WERI-Rb-1 (cell line): ENCODE data around the gene STK32C.

Experiments
- DNase-seq: peaks from one replicate; pipeline ENCODE4 v3.0.0-alpha.2; 2020
- H3K27ac ChIP-seq: fragments of 250-450 bp; sonication (Bioruptor Pico); 2 replicates; pipeline ENCODE4 v1.5.1; 2020; ENCODE audit warnings: mild to moderate bottlenecking, moderate library complexity
- H3K27me3 ChIP-seq: fragments of 250-450 bp; sonication (Bioruptor Pico); 2 replicates; pipeline ENCODE4 v1.5.1; 2021; ENCODE audit warnings: mild to moderate bottlenecking, low read depth, moderate library complexity; ENCODE audit not compliant: insufficient read depth, severe bottlenecking
- H3K36me3 ChIP-seq: fragments of 250-450 bp; sonication (Bioruptor Pico); 2 replicates; pipeline ENCODE4 v1.5.1; 2020; ENCODE audit warnings: mild to moderate bottlenecking, moderate library complexity
- H3K4me3 ChIP-seq: 2 replicates; pipeline ENCODE4 v1.5.1; 2011; ENCODE audit warnings: low read depth, mild to moderate bottlenecking, control low read depth, low read length
- H3K9me3 ChIP-seq: fragments of 250-450 bp; sonication (Bioruptor Pico); 2 replicates; pipeline ENCODE4 v1.5.1; 2021; ENCODE audit warnings: mild to moderate bottlenecking, moderate library complexity; ENCODE audit not compliant: severe bottlenecking
- CTCF ChIP-seq: IDR thresholded peaks from 2 replicates; pipeline ENCODE4 v1.5.1; 2011; ENCODE audit warnings: low read depth, mild to moderate bottlenecking, control low read depth, inconsistent platforms, low read length

STK32C gene

GRCh38 chr10:132246296-132246695 is 61.5 kb downstream of the STK32C start:
- no peak overlapping the region for H3K4me3 ChIP-seq
- TF ChIP-seq CTCF: no peak
- DNase-seq: no peak
- H3K9me3 ChIP-seq: no peaks in the 10 kb centered on the region
- H3K36me3 ChIP-seq: no peaks in the 10 kb centered on the region
- H3K27ac ChIP-seq: no peak overlapping the region
- peaks cover 9% of the 10 kb centered on the region for H3K27me3 ChIP-seq

- no peak for TF ChIP-seq CTCF
- peak; percentile 94 for DNase-seq
These were observed 62.7 kb downstream of the STK32C start for GRCh38 chr10:132245056-132245455.

GRCh38 chr10:132243626-132244025 is 64.1 kb downstream of the STK32C start:
- no peak overlapping the region for H3K27ac ChIP-seq
- H3K9me3 ChIP-seq: no peaks in the 10 kb centered on the region
- H3K36me3 ChIP-seq: no peaks in the 10 kb centered on the region
- TF ChIP-seq CTCF: no peak
- peaks cover 9% of the 10 kb centered on the region for H3K27me3 ChIP-seq
- DNase-seq: no peak
- H3K4me3 ChIP-seq: no peak overlapping the region

More at GRCh38 chr10:132245056-132245455, 62.7 kb downstream of the STK32C start:
- H3K27me3 ChIP-seq: peaks cover 9% of the 10 kb centered on the region
- H3K27ac ChIP-seq: peak overlapping the region; percentile 60
- H3K9me3 ChIP-seq: no peaks in the 10 kb centered on the region
- no peaks in the 10 kb centered on the region for H3K36me3 ChIP-seq
- peak overlapping the region; percentile 26 for H3K4me3 ChIP-seq

GRCh38 chr10:132243141-132243540 is 64.6 kb downstream of the STK32C start:
- DNase-seq: no peak
- Histone ChIP-seq H3K4me3 (no peak overlapping the region), H3K36me3 (no peaks in the 10 kb centered on the region), H3K27me3 (peaks cover 9% of the 10 kb centered on the region), H3K9me3 (no peaks in the 10 kb centered on the region), H3K27ac (no peak overlapping the region)
- TF ChIP-seq CTCF: no peak

- H3K4me3 ChIP-seq: no peak overlapping the region
- no peaks in the 10 kb centered on the region for H3K9me3 ChIP-seq
- no peak overlapping the region for H3K27ac ChIP-seq
- no peak for DNase-seq
- peaks cover 6% of the 10 kb centered on the region for H3K27me3 ChIP-seq
- H3K36me3 ChIP-seq: no peaks in the 10 kb centered on the region
- TF ChIP-seq CTCF: no peak
These were observed 65.5 kb downstream of the STK32C start for GRCh38 chr10:132242103-132242840.

- Histone ChIP-seq H3K4me3 (no peak overlapping the region), H3K36me3 (no peaks in the 10 kb centered on the region), H3K9me3 (no peaks in the 10 kb centered on the region), H3K27me3 (peaks cover 3% of the 10 kb centered on the region), H3K27ac (no peak overlapping the region)
- TF ChIP-seq CTCF: no peak
- DNase-seq: no peak
These were observed 66.3 kb downstream of the STK32C start for GRCh38 chr10:132241496-132241895.
